ENCODE results near the gene GABRG3. TPM values are rescaled to one million over a fixed set of nuclear protein-coding genes. Genes with fewer than 3 reads are reported as not detected.

GABRG3 gene
- total and polyA plus RNA-seq, 9 of the 15 experiments (the other 6 are each of a cell fraction or from before 2014, with no cell fraction given): 4.0 to 15.1 (median 11.2) TPM

- TF ChIP-seq ZZZ3 (IDR thresholded peaks at IDR 0.05): no peak
- TF ChIP-seq ETV5 (CRISPR knock-in tag; IDR thresholded peaks at IDR 0.05; ENCODE audit: low read depth): no peak
- TF ChIP-seq STAT6 (CRISPR knock-in tag; IDR thresholded peaks at IDR 0.05): no peak
- TF ChIP-seq CBFA2T2 (conservative IDR thresholded peaks at IDR 0.05): no peak
- peak; percentile 64 for TF ChIP-seq SMC3 (conservative IDR thresholded peaks at IDR 0.05; ENCODE audit: insufficient read depth, low read depth, low read length)
- no peak for TF ChIP-seq SIN3A (IDR thresholded peaks at IDR 0.05; ENCODE audit: borderline replicate concordance in 2 of 2, control insufficient read depth in 1 of 2, low read depth in 2 of 2, low read length in 2 of 2)
- no peak for TF ChIP-seq MGA (IDR thresholded peaks at IDR 0.05)
- peak; percentile 71 to 86 (median 77) for TF ChIP-seq CTCF (IDR thresholded peaks at IDR 0.05 in 2 of 3, conservative IDR thresholded peaks at IDR 0.05 in 1 of 3; ENCODE audit: insufficient read depth in 2 of 3, low read depth in 1 of 3, low read length in 3 of 3)
Observed at GRCh38 chr15:27358751-27359434, 387.9 kb downstream of the GABRG3 start (continued).

Measured in K562 (cell line).